DND-41 (cell line): Measurements from ENCODE around the gene SGK1.

Experiments
- ATAC-seq: fragments of 200-7000 bp; cut with Tn5 transposase; 3 replicates; pipeline ENCODE4 v1.9.1; 2021; ENCODE audit warnings: low read depth; ENCODE audit not compliant: insufficient read depth
- DNase-seq: peaks from one replicate; pipeline ENCODE4 v3.0.0-alpha.2; 2020
- H2AFZ ChIP-seq: 2 replicates; pipeline ENCODE4 v1.6.0; 2012; ENCODE audit warnings: low read depth, low read length
- H3K27ac ChIP-seq: 2 replicates; pipeline ENCODE4 v1.5.1; 2012; ENCODE audit warnings: low read length, inconsistent platforms
- H3K27me3 ChIP-seq: fragments of 200-600 bp; sonication (generic); 2 replicates; pipeline ENCODE4 v1.6.0; 2012; ENCODE audit warnings: low read length, mild to moderate bottlenecking, inconsistent platforms; ENCODE audit not compliant: insufficient read depth, poor library complexity
- H3K36me3 ChIP-seq: 2 replicates; pipeline ENCODE4 v1.5.1; 2012; ENCODE audit warnings: low read length, inconsistent platforms; ENCODE audit not compliant: insufficient read depth
- H3K4me1 ChIP-seq: 2 replicates; pipeline ENCODE4 v1.5.1; 2012; ENCODE audit warnings: mild to moderate bottlenecking, low read length; ENCODE audit not compliant: insufficient read depth
- H3K4me2 ChIP-seq: 2 replicates; pipeline ENCODE4 v1.6.0; 2012; ENCODE audit warnings: mild to moderate bottlenecking, moderate library complexity, low read length, inconsistent platforms; ENCODE audit not compliant: insufficient read depth
- H3K4me3 ChIP-seq, 2 experiments: fragments of 200-600 bp in 1 of 2; shearing (Covaris generic) in 1 of 2; 2 replicates each; pipeline ENCODE4 v1.5.1; 2012 to 2016; ENCODE audit warnings: inconsistent platforms in 2 of 2, low read length in 2 of 2, mild to moderate bottlenecking in 2 of 2, low read depth in 1 of 2, moderate library complexity in 1 of 2
- H3K79me2 ChIP-seq: 2 replicates; pipeline ENCODE4 v1.6.0; 2012; ENCODE audit warnings: low read length, inconsistent platforms; ENCODE audit not compliant: insufficient read depth
- H3K9ac ChIP-seq: 2 replicates; pipeline ENCODE4 v1.6.0; 2012; ENCODE audit warnings: low read depth, mild to moderate bottlenecking, inconsistent platforms, low read length, moderate library complexity
- H3K9me3 ChIP-seq: 2 replicates; pipeline ENCODE4 v1.5.1; 2012; ENCODE audit warnings: low read length, moderate library complexity, mild to moderate bottlenecking, inconsistent platforms; ENCODE audit not compliant: insufficient read depth, severe bottlenecking
- H4K20me1 ChIP-seq: 2 replicates; pipeline ENCODE4 v1.6.0; 2012; ENCODE audit warnings: low read length; ENCODE audit not compliant: insufficient read depth
- EZH2 ChIP-seq: IDR thresholded peaks from 3 replicates; pipeline ENCODE4 v1.6.1; 2012; ENCODE audit warnings: borderline replicate concordance, low read depth, mild to moderate bottlenecking, moderate library complexity, low read length, inconsistent platforms; ENCODE audit not compliant: severe bottlenecking
- TF ChIP-seq, protein P1 (sequence below): IDR thresholded peaks from 2 replicates; pipeline ENCODE4 v1.5.1; 2012; ENCODE audit warnings: borderline replicate concordance, low read length, moderate library complexity, mild to moderate bottlenecking; ENCODE audit not compliant: poor library complexity, severe bottlenecking; ENCODE audit errors: extremely low read depth

SGK1 gene

GRCh38 chr6:134318974-134319281 is 1.0 kb upstream of the SGK1 start:
- TF ChIP-seq, protein P1, sequence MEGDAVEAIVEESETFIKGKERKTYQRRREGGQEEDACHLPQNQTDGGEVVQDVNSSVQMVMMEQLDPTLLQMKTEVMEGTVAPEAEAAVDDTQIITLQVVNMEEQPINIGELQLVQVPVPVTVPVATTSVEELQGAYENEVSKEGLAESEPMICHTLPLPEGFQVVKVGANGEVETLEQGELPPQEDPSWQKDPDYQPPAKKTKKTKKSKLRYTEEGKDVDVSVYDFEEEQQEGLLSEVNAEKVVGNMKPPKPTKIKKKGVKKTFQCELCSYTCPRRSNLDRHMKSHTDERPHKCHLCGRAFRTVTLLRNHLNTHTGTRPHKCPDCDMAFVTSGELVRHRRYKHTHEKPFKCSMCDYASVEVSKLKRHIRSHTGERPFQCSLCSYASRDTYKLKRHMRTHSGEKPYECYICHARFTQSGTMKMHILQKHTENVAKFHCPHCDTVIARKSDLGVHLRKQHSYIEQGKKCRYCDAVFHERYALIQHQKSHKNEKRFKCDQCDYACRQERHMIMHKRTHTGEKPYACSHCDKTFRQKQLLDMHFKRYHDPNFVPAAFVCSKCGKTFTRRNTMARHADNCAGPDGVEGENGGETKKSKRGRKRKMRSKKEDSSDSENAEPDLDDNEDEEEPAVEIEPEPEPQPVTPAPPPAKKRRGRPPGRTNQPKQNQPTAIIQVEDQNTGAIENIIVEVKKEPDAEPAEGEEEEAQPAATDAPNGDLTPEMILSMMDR, result no peak
- no peak for TF ChIP-seq EZH2
- no peak overlapping the region for H2AFZ ChIP-seq
- no peaks in the 10 kb centered on the region for H3K27me3 ChIP-seq
- no peaks in the 10 kb centered on the region for H3K79me2 ChIP-seq
- no peak for ATAC-seq
- H3K4me3 ChIP-seq, result no peak overlapping the region
- no peaks in the 10 kb centered on the region for H4K20me1 ChIP-seq
- no peak overlapping the region for H3K9ac ChIP-seq
- no peak overlapping the region for H3K27ac ChIP-seq
- no peak overlapping the region for H3K4me2 ChIP-seq
- no peaks in the 10 kb centered on the region for H3K36me3 ChIP-seq
- no peaks in the 10 kb centered on the region for H3K4me1 ChIP-seq
- DNase-seq, result no peak
- H3K9me3 ChIP-seq, result no peaks in the 10 kb centered on the region

DNA sequence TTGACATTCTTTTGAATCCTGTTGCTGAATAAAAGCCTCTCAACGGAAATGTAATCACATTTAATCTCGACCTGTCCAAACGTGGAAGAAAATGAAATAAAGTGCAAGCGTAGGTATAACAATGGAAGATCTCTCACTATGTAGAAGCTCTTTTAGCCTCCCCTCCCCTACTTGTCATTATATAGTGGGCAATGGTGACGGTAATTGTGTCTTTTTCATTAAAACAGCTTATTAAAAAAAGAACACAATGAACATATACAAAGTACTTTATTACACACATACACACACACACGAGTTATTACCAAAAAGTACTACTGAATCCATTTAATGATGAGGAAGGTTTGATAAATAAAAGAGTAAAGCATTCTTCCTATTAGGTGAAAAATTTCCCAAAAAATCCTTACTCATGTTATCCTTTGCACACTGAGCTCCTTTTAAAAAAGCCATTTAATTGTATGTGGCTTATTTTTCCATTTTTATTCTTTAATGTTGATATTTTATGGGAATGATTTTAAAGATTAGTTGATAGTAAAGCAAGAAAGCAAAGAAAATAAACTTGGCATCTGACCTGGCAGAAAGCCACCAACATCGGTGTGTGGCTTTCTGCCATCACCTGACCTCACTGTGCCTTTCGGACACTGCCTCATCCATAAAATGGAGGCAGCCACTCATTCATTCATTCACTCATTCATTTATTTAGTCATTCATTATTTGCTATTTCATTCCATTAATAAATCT is 493 bp upstream of the SGK1 start:
- Histone ChIP-seq H3K79me2 (no peaks in the 10 kb centered on the region), H3K9ac (no peak overlapping the region), H3K9me3 (no peaks in the 10 kb centered on the region), H4K20me1 (no peaks in the 10 kb centered on the region), H3K27me3 (no peaks in the 10 kb centered on the region), H3K4me3 (no peak overlapping the region), H3K4me2 (no peak overlapping the region), H2AFZ (no peak overlapping the region), H3K4me1 (no peaks in the 10 kb centered on the region), H3K36me3 (no peaks in the 10 kb centered on the region), H3K27ac (no peak overlapping the region)
- no peak for DNase-seq
- no peak for ATAC-seq
- TF ChIP-seq, protein P1, result no peak
- no peak for TF ChIP-seq EZH2

DNA sequence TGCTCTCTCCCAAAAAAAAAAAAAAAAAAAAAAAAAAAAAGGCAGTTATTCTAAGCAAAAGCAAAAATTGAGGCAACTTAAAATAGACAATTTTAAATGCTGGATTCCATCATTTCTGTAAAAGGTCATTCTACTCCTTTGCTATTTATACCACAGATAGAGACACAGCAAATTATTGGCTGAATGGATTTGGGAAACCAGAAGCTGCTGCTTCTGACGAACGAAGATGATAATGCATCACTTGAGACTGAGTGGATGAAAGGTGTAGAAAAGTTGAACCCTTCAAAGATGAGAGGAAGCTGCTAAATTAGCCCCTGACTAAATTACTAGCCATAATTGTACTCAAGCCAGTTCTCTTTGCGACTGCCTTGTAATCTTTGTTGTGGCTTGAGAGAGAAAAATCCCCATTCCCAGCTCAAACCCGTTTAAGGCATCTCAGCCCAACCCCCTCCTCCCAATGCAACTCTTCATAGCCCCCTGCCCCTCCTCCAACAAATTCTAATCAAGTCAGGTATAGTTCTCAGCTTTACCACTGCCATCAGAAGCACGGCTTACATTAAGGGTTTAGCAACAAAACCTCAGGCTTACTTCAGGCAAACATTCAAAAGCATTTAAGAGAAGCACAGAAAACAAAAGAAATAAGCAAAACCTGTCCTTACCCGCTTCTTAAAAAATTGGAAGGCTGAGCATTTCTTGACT is 1.0 kb downstream of the SGK1 start:
- Histone ChIP-seq H3K27ac (no peak overlapping the region), H3K79me2 (no peaks in the 10 kb centered on the region), H3K27me3 (no peaks in the 10 kb centered on the region), H3K36me3 (no peaks in the 10 kb centered on the region), H3K4me1 (no peaks in the 10 kb centered on the region), H3K4me3 (no peak overlapping the region), H4K20me1 (no peaks in the 10 kb centered on the region), H3K4me2 (no peak overlapping the region), H2AFZ (no peak overlapping the region), H3K9me3 (no peaks in the 10 kb centered on the region), H3K9ac (no peak overlapping the region)
- ATAC-seq (no peak), DNase-seq (no peak)
- no peak for TF ChIP-seq EZH2
- TF ChIP-seq, protein P1, result no peak
